Trophoblast cell (in vitro differentiated cells and primary cell): Measurements from ENCODE around the gene UBR2.

ENCODE experiments used
- DNase-seq, 2 donors: peaks; one replicate each; pipeline ENCODE4 v3.0.0-alpha.2; 2016
- H2AFZ ChIP-seq: 2 replicates; pipeline ENCODE4 v1.6.1; 2013; ENCODE audit warnings: low read length, moderate library complexity, mild to moderate bottlenecking; ENCODE audit not compliant: insufficient read depth, poor library complexity
- H2AK5ac ChIP-seq: 2 replicates; pipeline ENCODE4 v1.6.1; 2013; ENCODE audit warnings: mild to moderate bottlenecking, low read length
- H2BK120ac ChIP-seq: 2 replicates; pipeline ENCODE4 v1.6.1; 2013; ENCODE audit warnings: low read length, mild to moderate bottlenecking, moderate library complexity; ENCODE audit not compliant: insufficient read depth, poor library complexity
- H2BK12ac ChIP-seq: 2 replicates; pipeline ENCODE4 v1.6.1; 2013; ENCODE audit warnings: mild to moderate bottlenecking, low read length, moderate library complexity
- H2BK5ac ChIP-seq: 2 replicates; pipeline ENCODE4 v1.6.1; 2013; ENCODE audit warnings: low read length, low read depth, moderate library complexity, mild to moderate bottlenecking; ENCODE audit not compliant: poor library complexity
- H3K14ac ChIP-seq: 2 replicates; pipeline ENCODE4 v1.6.1; 2013; ENCODE audit warnings: mild to moderate bottlenecking, low read length
- H3K18ac ChIP-seq: 2 replicates; pipeline ENCODE4 v1.6.1; 2013; ENCODE audit warnings: mild to moderate bottlenecking, low read length
- H3K23ac ChIP-seq: 2 replicates; pipeline ENCODE4 v1.6.1; 2013; ENCODE audit warnings: low read length
- H3K27ac ChIP-seq: 2 replicates; pipeline ENCODE4 v1.5.1; 2013; ENCODE audit warnings: low read depth, mild to moderate bottlenecking, inconsistent platforms, low read length, moderate library complexity
- H3K27me3 ChIP-seq: 2 replicates; pipeline ENCODE4 v1.6.1; 2013; ENCODE audit warnings: inconsistent platforms, mild to moderate bottlenecking, low read length, moderate library complexity; ENCODE audit not compliant: insufficient read depth
- H3K36me3 ChIP-seq, 2 experiments: 1 replicate in 1 of 2; 2 replicates in 1 of 2; pipeline ENCODE4 v1.6.1; 2013; ENCODE audit warnings: low read length in 2 of 2, mild to moderate bottlenecking in 2 of 2, moderate library complexity in 1 of 2; ENCODE audit not compliant: insufficient read depth in 2 of 2, control insufficient read depth in 1 of 2
- H3K4ac ChIP-seq: 2 replicates; pipeline ENCODE4 v1.6.1; 2013; ENCODE audit warnings: low read depth, mild to moderate bottlenecking, low read length, moderate library complexity
- H3K4me1 ChIP-seq, 2 experiments: 1 replicate in 1 of 2; 2 replicates in 1 of 2; pipeline ENCODE4 v1.6.1; 2013; ENCODE audit warnings: low read length in 2 of 2, mild to moderate bottlenecking in 2 of 2, moderate library complexity in 1 of 2; ENCODE audit not compliant: insufficient read depth in 2 of 2, control insufficient read depth in 1 of 2
- H3K4me2 ChIP-seq: 2 replicates; pipeline ENCODE4 v1.6.1; 2013; ENCODE audit warnings: inconsistent platforms, mild to moderate bottlenecking, low read length, moderate library complexity
- H3K4me3 ChIP-seq: 2 replicates; pipeline ENCODE4 v1.5.1; 2013; ENCODE audit warnings: mild to moderate bottlenecking, low read depth, low read length, inconsistent platforms
- H3K79me1 ChIP-seq: one replicate; pipeline ENCODE4 v1.6.1; 2013; ENCODE audit warnings: low read length
- H3K79me2 ChIP-seq: 2 replicates; pipeline ENCODE4 v1.6.1; 2013; ENCODE audit warnings: low read length, mild to moderate bottlenecking; ENCODE audit not compliant: control insufficient read depth, insufficient read depth, poor library complexity
- H3K9ac ChIP-seq: 2 replicates; pipeline ENCODE4 v1.6.1; 2013; ENCODE audit warnings: mild to moderate bottlenecking, low read length
- H3K9me3 ChIP-seq: 2 replicates; pipeline ENCODE4 v1.6.1; 2013; ENCODE audit warnings: low read depth, mild to moderate bottlenecking, control low read depth, inconsistent platforms, low read length; ENCODE audit not compliant: insufficient read depth
- H4K12ac ChIP-seq: 2 replicates; pipeline ENCODE4 v1.6.1; 2013; ENCODE audit warnings: low read depth, mild to moderate bottlenecking, low read length, moderate library complexity
- H4K8ac ChIP-seq: 2 replicates; pipeline ENCODE4 v1.6.1; 2013; ENCODE audit warnings: low read depth, mild to moderate bottlenecking, low read length, moderate library complexity
- H4K91ac ChIP-seq: one replicate; pipeline ENCODE4 v1.6.1; 2013; ENCODE audit warnings: low read depth, mild to moderate bottlenecking, low read length, moderate library complexity
- WGBS: extraction: QIAGEN DNeasy Blood & Tissue Kit; methylation state at CpG from one replicate; pipeline ENCODE4 v1.1.7; 2013; ENCODE audit warnings: missing lambda C conversion rate; ENCODE audit not compliant: insufficient read length, insufficient coverage; ENCODE audit errors: extremely low coverage; 5-methylcytosine and 5-hydroxymethylcytosine counted together

UBR2 gene

GRCh38 chr6:42704937-42705374 is 141.1 kb downstream of the UBR2 start:
- H2BK5ac ChIP-seq, result no peak overlapping the region
- H4K91ac ChIP-seq, result no peak overlapping the region
- H2BK12ac ChIP-seq, result no peak overlapping the region
- no peak overlapping the region for H2AK5ac ChIP-seq
- peak; percentile 41 to 59 for DNase-seq
- no peak overlapping the region for H3K4me2 ChIP-seq
- H3K9me3 ChIP-seq, result no peaks in the 10 kb centered on the region
- H3K79me1 ChIP-seq, result no peaks in the 10 kb centered on the region
- H3K4me1 ChIP-seq, result peaks cover 0 to 2% of the 10 kb centered on the region in 2 experiments
- no peak overlapping the region for H4K12ac ChIP-seq
- H3K4me3 ChIP-seq, result no peak overlapping the region
- H3K9ac ChIP-seq, result no peak overlapping the region
- H3K27ac ChIP-seq, result no peak overlapping the region
- H3K79me2 ChIP-seq, result no peaks in the 10 kb centered on the region
- no peak overlapping the region for H3K18ac ChIP-seq
- H2BK120ac ChIP-seq, result no peak overlapping the region
- no peaks in the 10 kb centered on the region for H3K36me3 ChIP-seq
- H3K23ac ChIP-seq, result no peak overlapping the region
- H3K4ac ChIP-seq, result no peak overlapping the region
- no peaks in the 10 kb centered on the region for H3K27me3 ChIP-seq
- no peak overlapping the region for H4K8ac ChIP-seq
- H2AFZ ChIP-seq, result no peak overlapping the region
- WGBS, result no CpG with 5 or more reads among the region's 4 CpGs
- H3K14ac ChIP-seq, result no peak overlapping the region

DNA sequence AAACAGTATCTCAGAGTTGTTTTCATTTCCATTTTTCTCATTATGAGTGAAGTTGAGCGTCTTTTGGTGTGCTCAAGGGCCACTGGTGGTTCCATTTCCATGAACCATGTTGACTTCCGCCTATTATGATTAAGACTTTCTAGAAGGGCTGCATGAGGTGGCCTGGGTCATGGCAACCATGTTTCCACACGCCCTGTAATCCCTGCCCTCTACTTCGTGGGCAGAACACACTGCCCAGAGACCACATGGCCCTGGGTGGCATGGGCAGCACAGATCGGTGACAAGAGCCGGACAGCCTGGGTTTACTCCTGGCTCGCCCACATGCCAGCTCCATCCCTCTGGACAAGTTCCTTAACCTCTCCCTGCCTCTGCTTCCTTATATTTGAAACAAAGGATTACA is 143.8 kb downstream of the UBR2 start:
- no CpG with 5 or more reads among the region's 7 CpGs for WGBS
- H3K4ac ChIP-seq, result no peak overlapping the region
- H4K12ac ChIP-seq, result no peak overlapping the region
- no peak overlapping the region for H3K23ac ChIP-seq
- no peaks in the 10 kb centered on the region for H3K79me1 ChIP-seq
- no peak overlapping the region for H4K8ac ChIP-seq
- H3K14ac ChIP-seq, result no peak overlapping the region
- H2AFZ ChIP-seq, result no peak overlapping the region
- no peak overlapping the region for H4K91ac ChIP-seq
- H2AK5ac ChIP-seq, result no peak overlapping the region
- H3K36me3 ChIP-seq, result no peaks in the 10 kb centered on the region
- no peaks in the 10 kb centered on the region for H3K79me2 ChIP-seq
- no peaks in the 10 kb centered on the region for H3K27me3 ChIP-seq
- H2BK12ac ChIP-seq, result no peak overlapping the region
- no peak overlapping the region for H3K9ac ChIP-seq
- no peak for DNase-seq
- H3K4me3 ChIP-seq, result no peak overlapping the region
- no peak overlapping the region for H2BK120ac ChIP-seq
- no peak overlapping the region for H3K4me2 ChIP-seq
- no peak overlapping the region for H3K27ac ChIP-seq
- peaks cover 4% of the 10 kb centered on the region for H3K9me3 ChIP-seq
- no peak overlapping the region for H3K18ac ChIP-seq
- H3K4me1 ChIP-seq, result no peaks in the 10 kb centered on the region
- no peak overlapping the region for H2BK5ac ChIP-seq

DNA sequence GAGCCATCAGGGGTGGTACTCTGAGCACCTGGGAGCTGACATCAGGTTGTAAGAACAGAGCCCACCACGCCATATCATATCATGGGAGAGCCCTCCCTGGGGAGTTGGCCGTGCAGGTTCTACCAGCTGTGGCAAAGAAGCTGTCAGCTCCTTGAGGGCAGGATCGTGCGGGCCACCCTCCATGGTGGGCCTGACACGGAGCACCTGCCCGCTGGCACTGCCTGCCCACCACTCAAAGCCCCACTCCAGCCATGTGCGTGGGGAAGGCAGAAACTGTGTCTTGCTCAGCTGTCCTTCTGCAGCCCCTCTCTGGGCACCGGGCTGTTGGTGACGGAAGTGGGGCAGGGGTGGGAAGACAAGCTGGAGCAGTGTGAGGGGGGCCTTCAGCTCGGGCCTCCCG is 144.3 kb downstream of the UBR2 start:
- no peak for DNase-seq
- no peak overlapping the region for H4K8ac ChIP-seq
- no peak overlapping the region for H3K23ac ChIP-seq
- no peaks in the 10 kb centered on the region for H3K36me3 ChIP-seq
- no peak overlapping the region for H3K14ac ChIP-seq
- H3K4ac ChIP-seq, result no peak overlapping the region
- WGBS, result no CpG with 5 or more reads among the region's 11 CpGs
- H3K4me2 ChIP-seq, result no peak overlapping the region
- no peak overlapping the region for H4K12ac ChIP-seq
- no peak overlapping the region for H3K9ac ChIP-seq
- no peaks in the 10 kb centered on the region for H3K79me1 ChIP-seq
- peaks cover 4% of the 10 kb centered on the region for H3K9me3 ChIP-seq
- no peak overlapping the region for H3K4me3 ChIP-seq
- no peaks in the 10 kb centered on the region for H3K79me2 ChIP-seq
- H2AK5ac ChIP-seq, result no peak overlapping the region
- no peak overlapping the region for H2AFZ ChIP-seq
- H4K91ac ChIP-seq, result no peak overlapping the region
- no peak overlapping the region for H2BK120ac ChIP-seq
- no peaks in the 10 kb centered on the region for H3K4me1 ChIP-seq
- H3K27ac ChIP-seq, result no peak overlapping the region
- H2BK12ac ChIP-seq, result no peak overlapping the region
- no peak overlapping the region for H3K18ac ChIP-seq
- no peak overlapping the region for H2BK5ac ChIP-seq
- no peaks in the 10 kb centered on the region for H3K27me3 ChIP-seq

DNA sequence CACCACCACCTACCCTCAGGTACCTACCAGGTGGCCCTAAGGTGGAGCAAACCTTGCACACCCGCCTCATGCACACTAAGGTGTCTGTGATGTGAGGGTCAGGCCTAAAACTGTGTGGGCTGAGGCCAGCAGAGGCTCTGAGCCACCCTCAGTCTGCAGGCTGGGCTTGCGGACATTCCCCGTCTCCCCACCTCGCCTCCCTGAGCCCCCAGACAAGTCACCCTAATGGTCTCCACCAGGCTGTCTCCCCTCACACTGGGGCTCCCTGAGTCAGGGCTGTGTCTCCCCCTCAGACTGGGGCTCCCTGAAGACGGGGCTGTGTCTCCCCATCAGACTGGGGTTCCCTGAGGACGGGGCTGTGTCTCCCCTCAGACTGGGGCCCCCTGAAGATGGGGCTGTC is 146.0 kb downstream of the UBR2 start:
- Histone ChIP-seq H3K4me2 (no peak overlapping the region), H3K4me1 (no peaks in the 10 kb centered on the region), H3K27ac (no peak overlapping the region), H2BK12ac (no peak overlapping the region), H3K23ac (no peak overlapping the region), H3K4ac (no peak overlapping the region), H3K14ac (no peak overlapping the region), H3K79me1 (no peaks in the 10 kb centered on the region), H3K79me2 (no peaks in the 10 kb centered on the region), H3K4me3 (no peak overlapping the region), H2AFZ (no peak overlapping the region), H4K91ac (no peak overlapping the region), H4K8ac (no peak overlapping the region), H3K27me3 (no peaks in the 10 kb centered on the region), H3K9me3 (peaks cover 4% of the 10 kb centered on the region), H2BK5ac (no peak overlapping the region), H3K36me3 (no peaks in the 10 kb centered on the region), H4K12ac (no peak overlapping the region), H3K18ac (no peak overlapping the region), H2BK120ac (no peak overlapping the region), H2AK5ac (no peak overlapping the region), H3K9ac (no peak overlapping the region)
- no CpG with 5 or more reads among the region's 6 CpGs for WGBS
- no peak for DNase-seq
